HG03175 (cell line): ENCODE data around the gene ZNF260.
"Not testable (repeated sequence)": the region's sequence is repeated elsewhere in the genome, so short reads cannot be mapped to it uniquely, and the experiment has no call there.

Experiments
- ATAC-seq: cut with Tn5 transposase; IDR thresholded peaks from one replicate; pipeline ENCODE4 v1.9.1; 2021; ENCODE audit warnings: mild to moderate bottlenecking, moderate library complexity; ENCODE audit not compliant: unreplicated experiment

ZNF260 gene

DNA sequence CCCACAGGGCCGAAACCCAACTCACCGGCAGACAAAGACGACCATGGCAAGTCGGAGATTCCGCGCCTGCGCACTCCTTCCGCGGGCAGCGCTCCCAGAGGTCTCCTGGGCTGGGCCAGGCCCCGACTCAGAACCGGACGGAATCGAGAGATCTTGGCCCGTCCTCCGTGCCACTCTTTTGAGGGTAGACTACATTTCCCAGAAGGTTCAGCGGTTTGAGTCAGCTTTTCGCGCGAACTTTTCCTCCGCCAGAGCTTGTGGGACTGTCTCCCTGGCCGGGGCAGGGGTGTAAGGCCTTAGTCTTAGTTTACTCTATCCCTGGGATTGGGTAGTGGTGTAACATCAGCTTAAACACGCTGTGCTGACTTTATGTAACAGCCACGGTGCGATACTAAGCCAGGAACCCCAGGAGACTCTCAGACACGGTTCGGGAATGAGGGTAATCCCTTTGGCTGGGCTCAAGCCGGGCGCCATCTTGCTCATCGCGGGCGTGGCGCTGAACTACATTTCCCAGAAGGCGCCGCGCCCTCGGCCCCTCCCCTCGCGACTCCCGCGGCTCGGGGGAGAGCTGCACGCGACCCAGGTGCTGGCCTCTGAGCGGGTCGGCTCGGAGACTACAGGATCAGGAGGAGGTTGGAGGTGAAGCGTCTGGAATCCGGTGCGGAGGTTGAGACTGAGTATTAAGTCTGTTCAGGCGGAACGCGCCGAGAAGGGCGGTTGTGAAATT, at the start of gene ZNF260:
ZNF260 (minus strand) TSS at position 78 of the 727 bp plus-strand sequence. CDS start 13,033 bp downstream, outside the sequence.
- peak; percentile 88 for ATAC-seq

GRCh38 chr19:36577271-36577996, 49.4 kb upstream of the ZNF260 start:
- no peak for ATAC-seq

DNA sequence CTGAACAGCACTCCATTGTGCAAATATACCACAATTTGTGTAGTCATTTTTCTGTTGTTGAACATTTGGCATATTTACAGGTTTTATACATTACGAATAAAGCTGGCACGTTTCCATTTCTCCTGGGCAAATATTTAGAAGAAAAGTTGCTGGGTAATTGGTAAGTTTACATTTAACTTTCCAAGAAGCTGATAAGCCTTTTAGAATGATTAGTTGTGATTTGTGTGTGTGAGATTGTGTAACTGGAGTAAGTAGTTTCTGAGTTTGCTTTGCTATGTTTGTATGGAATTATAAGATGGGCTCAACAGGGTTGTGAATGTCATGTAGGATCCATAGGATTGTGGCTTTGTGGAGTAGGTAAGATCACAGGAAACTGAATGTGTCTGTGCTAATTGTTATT, 46.7 kb upstream of the ZNF260 start:
- no peak for ATAC-seq

DNA sequence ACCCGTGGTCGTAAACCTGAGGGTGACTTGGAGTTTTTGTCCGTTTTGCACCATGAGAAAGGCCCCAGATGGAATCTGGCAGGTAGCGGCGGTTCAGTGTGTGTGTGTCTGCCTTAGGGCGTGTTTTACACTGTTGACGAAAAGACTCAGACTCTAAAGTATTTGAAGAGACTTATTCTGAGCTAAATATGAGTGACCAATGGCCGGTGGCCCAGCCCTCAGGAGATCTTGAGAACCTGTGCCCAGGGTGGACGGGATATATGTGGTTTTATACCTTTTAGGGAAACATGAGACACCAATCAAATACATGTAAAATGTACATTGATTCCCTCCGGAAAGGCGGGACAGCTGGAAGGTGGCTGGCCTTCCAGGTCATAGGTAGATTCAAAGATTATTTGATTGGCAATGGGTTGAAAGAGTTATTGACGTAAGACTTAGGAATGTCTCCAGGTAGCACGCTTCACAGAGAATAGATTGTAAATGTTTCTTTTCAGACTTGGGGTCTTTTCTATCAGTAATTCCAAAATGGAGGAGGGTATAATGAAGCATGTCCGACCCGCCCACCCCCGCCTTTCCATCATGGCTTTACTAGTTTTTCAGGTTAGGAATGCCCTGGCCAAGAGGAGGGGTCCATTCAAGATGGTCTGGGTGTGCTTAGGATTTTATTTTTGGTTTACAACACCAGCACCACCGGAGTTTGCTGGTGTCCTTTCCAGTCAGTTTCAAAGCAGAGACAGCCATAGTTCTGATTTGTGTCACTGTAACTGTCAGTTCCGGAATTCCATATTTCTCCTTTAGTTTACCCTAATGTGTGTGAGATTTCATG, 46.0 kb upstream of the ZNF260 start:
- ATAC-seq, result no peak

DNA sequence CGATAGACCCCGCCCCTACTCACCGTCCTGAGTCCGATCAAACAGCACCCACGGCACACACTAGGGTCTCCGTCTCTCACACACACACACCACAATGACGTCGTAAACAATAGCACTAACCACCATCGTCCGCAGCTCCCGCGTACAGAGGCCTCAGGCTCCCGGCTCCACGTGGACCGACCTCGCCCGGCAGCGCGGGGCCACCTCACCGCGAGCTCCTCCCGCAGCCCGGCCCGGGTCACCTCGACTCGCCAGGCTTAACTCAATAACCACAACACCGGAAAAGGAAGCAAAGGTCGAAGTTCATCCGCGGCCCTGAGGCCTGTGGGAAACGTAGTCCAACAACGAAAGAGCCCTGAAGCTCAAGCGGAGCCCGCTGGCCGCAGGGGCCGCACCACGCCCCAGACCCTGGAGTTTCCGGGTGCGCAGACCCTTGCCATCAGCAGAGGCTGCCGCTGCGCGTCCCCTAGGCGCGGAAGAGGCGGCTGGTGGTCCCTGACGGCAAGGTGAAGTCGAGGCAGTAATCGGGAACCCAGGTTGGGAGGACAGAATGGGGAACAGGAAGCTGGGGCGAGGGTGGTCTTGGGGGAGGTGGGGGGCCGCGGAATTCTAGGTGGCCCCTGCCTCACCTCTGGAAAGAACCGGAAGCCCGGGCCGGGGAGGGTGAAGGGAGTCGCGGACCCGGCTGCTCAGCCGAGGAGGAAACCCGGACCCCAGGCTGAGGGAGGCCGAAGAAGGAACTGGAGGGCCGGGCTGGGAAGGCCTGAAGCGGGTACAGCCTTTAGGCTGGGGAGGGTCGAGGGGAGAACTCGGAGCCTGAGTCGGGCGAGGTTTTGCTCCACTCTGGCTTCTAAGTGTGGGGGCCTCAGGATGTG, 45.2 kb upstream of the ZNF260 start, which contains the start of gene ZNF529:
ZNF529 (minus strand) TSS at position 273 of the 875 bp plus-strand sequence. CDS start 946 bp downstream, outside the sequence.
- ATAC-seq, result peak; percentile 91

- no peak for ATAC-seq
Measured at GRCh38 chr19:36572593-36573019, 44.5 kb upstream of the ZNF260 start.

DNA sequence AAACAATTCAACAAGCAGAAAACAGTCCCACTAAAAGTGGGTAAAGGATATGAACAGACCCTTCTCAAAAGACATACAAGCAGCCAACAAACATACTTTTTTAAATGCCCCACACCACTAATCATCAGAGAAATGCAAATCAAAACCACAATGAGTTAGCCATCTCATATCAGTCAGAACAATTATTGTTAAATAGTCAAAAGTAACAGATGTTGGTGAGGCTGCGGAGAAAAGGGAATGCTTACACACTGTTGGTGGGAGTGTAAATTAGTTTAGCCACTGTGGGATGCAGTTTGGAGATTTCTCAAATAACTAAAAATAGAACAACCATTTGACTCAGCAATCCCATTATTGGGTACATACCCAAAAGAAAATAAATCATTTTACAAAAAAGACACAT, 36.3 kb upstream of the ZNF260 start:
- ATAC-seq, result no peak

DNA sequence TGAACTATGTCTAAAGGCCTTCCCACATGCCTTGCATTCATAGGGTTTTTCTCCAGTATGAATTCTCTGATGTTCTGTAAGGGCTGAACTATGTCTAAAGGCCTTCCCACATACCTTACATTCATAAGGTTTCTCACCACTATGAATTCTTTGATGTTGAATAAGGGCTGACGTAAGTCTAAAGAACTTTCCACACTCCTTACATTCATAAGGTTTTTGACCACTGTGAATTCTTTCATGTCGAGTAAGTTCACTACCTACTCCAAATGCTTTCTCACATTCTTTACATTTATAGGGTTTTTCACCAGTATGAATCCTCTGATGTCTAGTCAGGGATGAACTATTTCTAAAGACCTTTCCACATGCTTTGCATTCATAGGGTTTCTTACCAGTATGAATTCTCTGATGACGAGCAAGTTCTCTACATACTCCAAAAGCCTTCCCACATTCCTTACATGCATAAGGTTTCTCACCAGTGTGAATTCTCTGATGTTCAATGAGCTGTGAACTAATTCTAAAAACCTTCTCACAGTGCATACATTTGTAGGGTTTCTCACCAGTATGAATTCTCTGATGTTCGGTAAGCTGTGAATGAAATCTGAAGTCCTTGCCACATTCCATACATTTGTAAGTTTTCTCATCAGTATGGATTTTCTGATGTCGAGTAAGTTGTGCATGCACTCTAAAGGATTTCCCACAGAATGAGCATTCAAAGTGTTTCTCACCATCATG, 19.1 kb upstream of the ZNF260 start:
- no peak for ATAC-seq

GRCh38 chr19:36528921-36529518, 949 bp upstream of the ZNF260 start:
- peak; percentile 15 for ATAC-seq

DNA sequence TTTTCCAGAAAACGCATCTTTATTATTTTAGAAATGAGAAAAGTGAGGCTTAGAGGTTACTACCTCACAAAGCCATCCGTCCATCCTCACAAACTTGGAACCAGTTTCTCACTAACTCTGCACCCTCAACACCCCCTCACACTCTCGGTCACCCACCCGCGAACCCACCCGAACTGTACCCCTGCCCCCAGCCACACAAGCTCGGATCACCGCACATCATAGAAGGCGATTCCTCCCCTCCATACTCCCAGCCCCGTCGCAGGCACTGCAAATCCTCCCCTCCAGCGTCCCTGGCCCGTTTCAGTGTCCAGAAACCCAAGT, 238 bp downstream of the ZNF260 start:
- ATAC-seq, result no peak

DNA sequence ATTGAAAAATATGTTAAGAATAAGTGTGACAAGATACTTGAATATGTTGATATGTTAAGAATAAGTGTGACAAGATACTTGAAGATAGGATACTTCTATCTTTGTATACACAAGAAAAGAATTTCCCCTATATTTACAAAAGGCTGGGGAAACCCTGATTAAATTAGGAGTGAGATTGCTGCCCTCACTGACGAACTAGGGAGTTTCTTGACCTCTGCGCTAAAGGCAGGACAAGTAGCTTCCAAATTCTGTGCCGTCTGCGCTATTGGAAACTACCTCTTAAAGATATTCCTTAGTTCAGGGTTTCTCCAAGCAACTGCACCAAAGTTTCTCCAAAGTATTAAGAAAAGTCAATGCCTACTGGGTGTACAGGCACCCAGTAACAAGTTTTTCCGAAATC, 730 bp downstream of the ZNF260 start:
- ATAC-seq, result no peak

- no peak for ATAC-seq
Measured at GRCh38 chr19:36526581-36526980, 1.5 kb downstream of the ZNF260 start.

DNA sequence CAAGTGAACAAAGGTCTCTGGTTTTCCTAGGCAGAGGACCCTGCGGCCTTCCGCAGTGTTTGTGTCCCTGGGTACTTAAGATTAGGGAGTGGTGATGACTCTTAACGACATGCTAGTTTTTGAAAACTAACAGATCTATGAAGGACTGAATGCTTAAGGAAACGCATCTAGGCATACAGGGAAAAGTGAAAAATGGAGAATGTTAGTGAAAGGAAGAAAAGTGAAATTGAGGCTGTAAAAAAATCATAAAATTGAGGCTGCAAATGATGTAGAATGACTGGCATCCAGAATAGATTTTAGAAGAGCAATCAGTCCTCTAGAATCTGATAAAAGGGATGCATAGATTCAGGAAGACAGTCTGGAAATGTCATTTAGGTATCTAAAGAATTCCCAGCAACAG, 3.5 kb downstream of the ZNF260 start:
- ATAC-seq, result no peak

DNA sequence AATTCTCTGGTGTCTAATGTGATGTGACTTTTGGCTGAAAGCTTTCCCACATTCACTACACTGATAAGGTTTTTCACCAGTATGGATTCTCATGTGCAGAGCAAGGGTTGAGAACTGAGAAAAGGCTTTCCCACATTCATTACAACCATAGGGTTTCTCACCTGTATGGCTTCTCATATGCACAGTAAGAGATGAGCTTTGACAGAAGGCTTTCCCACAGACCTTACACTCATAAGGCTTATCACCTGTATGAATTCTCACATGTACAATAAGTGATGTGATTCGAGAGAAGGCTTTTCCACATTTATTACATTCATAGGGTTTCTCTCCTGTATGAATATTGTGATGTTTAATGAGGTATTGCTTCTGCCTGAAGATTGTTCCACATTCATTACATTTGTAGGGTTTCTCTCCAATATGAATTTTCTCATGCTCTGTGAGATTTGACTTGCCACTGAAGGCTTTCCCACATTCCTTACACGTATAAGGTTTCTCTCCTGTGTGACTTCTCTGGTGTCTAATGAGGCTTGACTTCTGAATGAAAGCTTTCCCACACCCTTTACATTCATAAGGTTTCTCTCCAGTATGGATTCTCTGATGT, 14.0 kb downstream of the ZNF260 start:
- no peak for ATAC-seq

DNA sequence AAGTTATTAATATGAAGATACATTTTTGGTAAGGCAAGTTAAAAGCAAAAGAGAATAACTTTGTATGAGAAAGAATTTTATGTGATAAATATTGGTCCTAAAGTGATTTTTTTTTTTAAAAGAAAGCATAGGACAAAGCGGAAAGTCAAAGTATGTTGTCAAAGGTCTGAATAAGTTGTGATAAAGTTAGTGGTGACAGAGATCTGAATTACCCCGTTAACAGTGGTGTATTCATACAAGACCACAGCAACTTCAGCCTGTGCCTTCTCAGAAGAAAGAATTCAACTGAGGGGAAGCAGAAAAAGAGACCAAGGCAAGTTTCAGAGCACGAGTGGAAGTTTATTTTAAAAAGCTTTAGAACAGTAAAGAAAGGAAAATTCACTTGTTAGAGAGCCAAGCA, 19.7 kb downstream of the ZNF260 start:
- ATAC-seq, result no peak

- ATAC-seq, result no peak
Measured at GRCh38 chr19:36501973-36502372, 26.1 kb downstream of the ZNF260 start.

DNA sequence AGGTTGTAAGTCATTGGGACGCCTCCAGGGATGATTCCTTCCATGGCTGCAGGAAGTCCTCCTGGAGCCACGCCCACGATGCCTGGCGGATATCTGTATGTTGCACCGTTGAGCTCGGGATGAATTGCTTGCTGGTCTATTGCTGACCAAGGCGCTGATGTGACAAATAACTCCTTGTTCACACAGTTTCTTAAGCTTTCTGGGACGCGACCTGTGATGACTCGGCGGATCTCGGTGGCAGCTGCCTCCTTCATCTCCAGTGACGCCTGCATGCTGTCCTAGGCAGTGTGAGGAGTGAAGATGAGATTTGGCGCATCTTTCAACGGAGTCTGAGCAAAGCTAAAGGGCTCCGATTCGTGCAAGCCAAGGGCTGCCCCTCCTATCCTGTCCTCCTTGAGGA, 31.1 kb downstream of the ZNF260 start:
- no peak for ATAC-seq

DNA sequence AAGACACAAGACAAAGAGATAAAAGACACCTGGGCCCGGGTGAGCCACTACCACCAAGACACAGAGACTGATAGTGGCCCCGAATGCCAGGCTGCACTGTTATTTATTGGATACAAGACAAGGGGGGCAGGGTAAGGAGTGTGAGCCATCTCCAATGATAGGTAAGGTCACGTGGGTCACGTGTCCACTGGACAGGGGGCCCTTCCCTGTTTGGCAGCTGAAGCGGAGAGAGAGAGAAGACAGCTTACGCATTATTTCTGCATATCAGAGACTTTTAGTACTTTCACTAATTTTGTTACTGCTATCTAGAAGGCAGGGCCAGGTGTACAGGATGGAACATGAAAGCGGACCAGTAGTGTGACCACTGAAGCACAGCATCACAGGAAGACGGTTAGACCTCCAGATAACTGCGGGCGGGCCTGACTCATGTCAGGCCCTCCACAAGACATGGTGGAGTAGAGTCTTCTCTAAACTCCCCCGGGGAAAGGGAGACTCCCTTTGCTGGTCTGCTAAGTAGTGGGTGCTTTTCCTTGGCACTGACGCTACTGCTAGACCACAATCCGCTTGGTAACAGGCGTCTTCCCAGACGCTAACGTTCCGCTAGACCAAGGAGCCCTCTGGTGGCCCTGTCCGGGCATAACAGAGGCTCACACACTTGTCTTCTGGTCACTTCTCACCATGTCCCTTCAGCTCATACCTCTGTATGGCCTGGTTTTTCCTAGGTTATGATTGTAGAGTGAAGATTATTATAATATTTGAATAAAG, 35.2 kb downstream of the ZNF260 start:
- ATAC-seq, result not testable (repeated sequence)
